Heart left ventricle (tissue), 13 donors: ENCODE results near the gene FOXN1.

ENCODE experiments used
- CTCF ChIP-seq, 12 donors: fragments of 200-600 bp; sonication (generic) in 4 of 12; IDR thresholded peaks; one replicate each; pipeline versions ENCODE4 v1.5.0 to v1.8.0; 2018 to 2022; ENCODE audit warnings: antibody characterized with exemption in 12 of 12, mild to moderate bottlenecking in 5 of 12
- POLR2A ChIP-seq, 2 donors: fragments of 450-650 bp; IDR thresholded peaks; one replicate each; pipeline ENCODE4 v1.6.1; 2017; ENCODE audit warnings: antibody characterized with exemption in 2 of 2, mild to moderate bottlenecking in 2 of 2, moderate library complexity in 2 of 2
- donor health status: ischemic (EF 13 %, LVEDD 7.1; RV severe dilation, severe dysfunction).
- donor health status: DM: no; HTN: yes; CAD: no.
- donor health status: DM: no; HTN: no; CAD: no.
- donor health status: ischemic (EF 25% LVEDD 6.9; RV normal size, moderate dysfunction).
- donor health status: ischemic (EF 25% LVEDD 5.7; RV mildly dilated, moderate dysfunction).
- donor health status: ischemic (EF 35%, LVEDD 5.7; RV mildly dilated, moderate dysfunction).
- donor health status: nonischemic (EF 11% LVEDD 7.7; RV severe dilation, severe dysfunction).
- donor health status: DM: yes; HTN: yes; CAD: no.
- donor health status: PGD.
- donor health status: ischemic (EF 29% LVEDD 5.4; RV normal size, mild dysfunction).
- donor health status: nonischemic (EF 23%, LVEDD 6.1; RV moderate dilation, normal function).

GRCh38 chr17:28576758-28577465 lies 70.8 kb downstream of the FOXN1 start, which contains the start of gene ALDOC:
- TF ChIP-seq CTCF (IDR thresholded peaks at IDR 0.05) (no peak), POLR2A (IDR thresholded peaks at IDR 0.05) (peak; percentile 94 to 96)
